HUES48 (cell line): Measurements from ENCODE around the gene ANO4.

Source experiments
- H3K27ac ChIP-seq: one replicate; pipeline ENCODE4 v1.7.0; 2013; ENCODE audit warnings: low read depth, low read length, inconsistent platforms
- H3K27me3 ChIP-seq: 2 replicates; pipeline ENCODE4 v1.6.1; 2013; ENCODE audit warnings: mild to moderate bottlenecking, low read length; ENCODE audit not compliant: control insufficient read depth, insufficient read depth
- H3K36me3 ChIP-seq: 2 replicates; pipeline ENCODE4 v1.6.1; 2013; ENCODE audit warnings: low read length; ENCODE audit not compliant: control insufficient read depth, insufficient read depth
- H3K4me1 ChIP-seq: 2 replicates; pipeline ENCODE4 v1.6.1; 2013; ENCODE audit warnings: mild to moderate bottlenecking, low read length; ENCODE audit not compliant: control insufficient read depth, insufficient read depth
- H3K4me3 ChIP-seq: 2 replicates; pipeline ENCODE4 v1.5.1; 2013; ENCODE audit warnings: mild to moderate bottlenecking, low read depth, low read length
- H3K9ac ChIP-seq: 2 replicates; pipeline ENCODE4 v1.6.1; 2013; ENCODE audit warnings: mild to moderate bottlenecking, low read depth, low read length, moderate library complexity
- H3K9me3 ChIP-seq: 2 replicates; pipeline ENCODE4 v1.6.1; 2013; ENCODE audit warnings: low read length; ENCODE audit not compliant: control insufficient read depth, insufficient read depth

ANO4 gene

DNA sequence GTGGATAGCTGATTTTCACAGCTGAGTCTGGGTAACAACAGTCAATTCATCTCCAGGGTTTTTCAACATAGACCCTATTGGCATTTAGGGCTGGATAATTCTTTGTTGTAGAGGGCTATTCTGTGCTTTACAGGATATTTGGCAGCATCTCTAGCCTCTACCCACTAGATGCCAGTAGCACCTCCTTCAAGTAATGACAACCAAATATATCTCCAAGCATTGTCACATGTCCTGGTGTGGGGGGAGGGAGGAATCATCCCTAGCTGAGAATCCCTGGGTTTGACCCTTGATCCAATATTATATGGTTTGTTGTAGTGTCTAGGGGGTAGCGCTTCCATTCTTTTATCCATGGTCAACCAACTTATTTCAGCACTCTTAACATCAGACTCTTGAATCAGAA, 157.2 kb downstream of the ANO4 start:
- Histone ChIP-seq H3K27ac (no peak overlapping the region), H3K27me3 (no peaks in the 10 kb centered on the region), H3K36me3 (no peaks in the 10 kb centered on the region), H3K4me1 (peaks cover 53% of the 10 kb centered on the region), H3K4me3 (no peak overlapping the region), H3K9ac (no peak overlapping the region), H3K9me3 (no peaks in the 10 kb centered on the region)

DNA sequence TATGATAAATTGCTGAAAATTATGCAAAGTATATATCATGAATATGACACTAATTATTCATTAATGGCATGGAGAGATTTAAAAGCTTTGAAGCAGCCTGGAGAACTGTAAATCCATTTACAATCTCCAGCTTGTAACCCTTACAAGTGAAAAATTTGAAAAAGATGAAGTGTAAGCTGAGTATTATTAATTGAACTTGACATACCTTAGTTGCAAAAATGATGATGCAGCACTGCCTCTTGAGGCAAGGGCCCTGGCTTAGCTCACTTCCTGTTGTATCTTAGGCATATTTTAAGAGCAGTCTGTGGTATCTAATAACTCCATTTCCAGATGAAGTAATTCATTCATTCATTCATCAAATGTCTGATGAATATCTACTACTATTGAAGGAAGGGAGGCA, 158.6 kb downstream of the ANO4 start:
- Histone ChIP-seq H3K36me3 (no peaks in the 10 kb centered on the region), H3K27me3 (no peaks in the 10 kb centered on the region), H3K9ac (no peak overlapping the region), H3K4me1 (peaks cover 53% of the 10 kb centered on the region), H3K4me3 (peak overlapping the region; percentile 37; the same call in 1 of the 2 replicates), H3K9me3 (no peaks in the 10 kb centered on the region), H3K27ac (peak overlapping the region; percentile 80)

DNA sequence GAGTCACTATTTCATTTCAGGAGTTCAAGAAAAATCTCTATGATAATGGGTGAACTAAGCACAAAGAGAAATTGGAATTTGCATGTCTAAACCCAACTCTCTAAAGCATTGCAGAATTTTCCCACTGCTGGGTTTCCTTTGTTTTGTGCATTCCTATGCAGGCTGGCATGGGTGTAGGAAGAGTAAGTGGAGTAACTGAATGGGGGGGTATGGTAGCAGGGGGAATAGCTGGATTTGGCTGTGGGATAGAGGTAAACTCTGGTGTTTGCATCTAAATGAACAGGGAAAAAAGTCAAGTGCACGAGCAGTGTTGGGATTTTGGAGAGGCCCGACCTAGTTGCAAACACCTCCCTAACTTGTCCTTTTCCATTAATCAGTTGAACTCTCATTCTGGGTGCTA, 159.1 kb downstream of the ANO4 start:
- H3K4me3 ChIP-seq, result 0 out of 2 replicates have a peak overlapping the region, but pooled peaks have one; percentile 37
- no peaks in the 10 kb centered on the region for H3K9me3 ChIP-seq

DNA sequence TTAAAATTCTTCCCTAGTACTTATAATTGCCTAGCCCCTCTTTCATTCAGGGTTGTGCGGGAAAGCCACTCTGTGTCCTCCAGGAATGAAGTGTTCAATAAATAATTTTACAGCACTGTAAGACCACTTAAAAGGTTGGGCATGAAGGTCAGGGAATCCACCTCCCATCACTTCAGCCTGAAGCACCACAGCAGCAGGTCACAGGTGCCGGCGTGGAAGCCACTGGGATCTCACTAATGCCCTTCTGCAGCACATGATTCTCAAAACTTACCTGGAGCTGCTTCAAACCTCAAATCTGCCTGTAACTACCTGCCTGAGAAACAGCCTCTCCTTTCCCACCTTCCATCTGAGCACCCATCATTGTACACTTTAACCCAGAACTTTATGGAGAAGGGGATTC, 159.5 kb downstream of the ANO4 start:
- Histone ChIP-seq H3K27ac (peak overlapping the region; percentile 80), H3K4me1 (peaks cover 53% of the 10 kb centered on the region), H3K4me3 (no peak overlapping the region), H3K9ac (0 out of 2 replicates have a peak overlapping the region, but pooled peaks have one; percentile 3), H3K9me3 (no peaks in the 10 kb centered on the region), H3K36me3 (no peaks in the 10 kb centered on the region), H3K27me3 (no peaks in the 10 kb centered on the region)

More for the DNA sequence above, 159.1 kb downstream of the ANO4 start:
- H3K36me3 ChIP-seq, result no peaks in the 10 kb centered on the region
- H3K9ac ChIP-seq, result no peak overlapping the region
- H3K27ac ChIP-seq, result peak overlapping the region; percentile 80
- H3K27me3 ChIP-seq, result no peaks in the 10 kb centered on the region
- H3K4me1 ChIP-seq, result peaks cover 53% of the 10 kb centered on the region

DNA sequence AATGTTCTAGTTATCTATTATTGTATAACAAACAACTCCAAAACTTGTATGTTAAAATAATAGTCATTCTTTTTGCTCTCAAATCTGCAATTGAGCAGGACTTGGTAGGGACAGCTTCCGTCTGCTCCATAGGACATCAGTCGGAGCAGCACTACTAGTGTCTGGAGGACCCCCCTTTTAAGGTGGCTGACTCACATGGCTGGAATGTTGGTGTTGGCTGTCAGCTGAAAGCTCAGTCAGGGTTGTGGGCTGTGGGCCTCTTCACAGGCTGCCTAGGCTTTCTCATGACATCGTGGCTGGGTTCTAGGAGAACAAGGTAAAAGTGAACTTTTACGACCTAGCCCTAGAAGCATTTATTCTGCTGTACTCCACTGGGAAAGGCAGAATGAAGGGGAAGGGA, 160.6 kb downstream of the ANO4 start:
- H3K36me3 ChIP-seq, result no peaks in the 10 kb centered on the region
- H3K27me3 ChIP-seq, result no peaks in the 10 kb centered on the region
- H3K4me1 ChIP-seq, result peaks cover 47% of the 10 kb centered on the region
- H3K9ac ChIP-seq, result no peak overlapping the region
- H3K9me3 ChIP-seq, result no peaks in the 10 kb centered on the region
- H3K27ac ChIP-seq, result peak overlapping the region; percentile 80
- H3K4me3 ChIP-seq, result no peak overlapping the region

DNA sequence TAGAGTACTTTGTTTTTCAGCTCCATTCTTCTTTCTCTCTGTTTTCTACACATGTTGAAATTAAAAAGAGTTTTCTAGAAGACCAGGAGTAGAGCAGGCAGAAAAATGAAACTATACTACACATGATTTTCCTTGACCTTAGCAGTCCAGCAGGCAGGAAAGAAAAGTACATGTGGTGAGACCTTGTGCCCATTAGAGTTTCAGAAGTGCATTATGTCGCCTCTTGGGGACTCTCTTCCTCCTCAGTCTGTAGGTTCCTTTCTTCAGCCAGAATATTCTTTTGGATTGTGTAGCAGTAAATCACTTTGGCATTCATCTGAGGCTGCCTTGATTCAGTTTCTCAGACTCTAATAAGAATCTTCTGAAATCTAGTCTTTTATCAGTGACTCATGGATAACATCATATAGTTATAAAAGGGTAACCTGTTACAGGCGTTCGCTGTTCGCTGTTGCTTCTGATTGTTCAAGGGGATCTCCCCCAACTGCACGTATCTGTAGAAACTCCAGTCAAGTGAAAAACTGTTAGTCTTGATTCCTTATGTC, 161.8 kb downstream of the ANO4 start:
- no peak overlapping the region for H3K4me3 ChIP-seq
- H3K36me3 ChIP-seq, result no peaks in the 10 kb centered on the region
- H3K27ac ChIP-seq, result no peak overlapping the region
- no peak overlapping the region for H3K9ac ChIP-seq
- H3K27me3 ChIP-seq, result no peaks in the 10 kb centered on the region
- peaks cover 47% of the 10 kb centered on the region for H3K4me1 ChIP-seq
- H3K9me3 ChIP-seq, result no peaks in the 10 kb centered on the region

DNA sequence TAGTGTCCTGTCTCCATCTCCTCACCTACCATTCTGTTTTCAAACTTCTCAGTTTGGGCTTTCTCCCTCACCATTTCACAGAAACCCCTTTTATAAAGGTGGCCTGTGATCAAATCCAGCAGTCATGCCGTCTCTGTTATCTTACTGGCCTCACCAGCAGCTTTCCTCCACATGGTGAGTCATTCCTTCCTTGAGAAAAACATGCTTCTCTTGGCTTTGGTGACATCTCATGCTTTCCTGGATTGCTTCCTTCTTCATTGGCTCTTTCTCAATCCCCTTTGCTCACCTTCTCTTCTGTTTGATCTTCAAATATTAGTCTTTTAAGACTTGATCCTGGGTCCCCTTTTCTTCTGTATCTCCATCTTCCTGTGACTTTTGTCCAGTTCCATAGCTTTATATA, 164.9 kb downstream of the ANO4 start:
- Histone ChIP-seq H3K27me3 (no peaks in the 10 kb centered on the region), H3K36me3 (no peaks in the 10 kb centered on the region), H3K27ac (no peak overlapping the region), H3K9ac (no peak overlapping the region), H3K9me3 (no peaks in the 10 kb centered on the region), H3K4me1 (peaks cover 32% of the 10 kb centered on the region), H3K4me3 (no peak overlapping the region)

DNA sequence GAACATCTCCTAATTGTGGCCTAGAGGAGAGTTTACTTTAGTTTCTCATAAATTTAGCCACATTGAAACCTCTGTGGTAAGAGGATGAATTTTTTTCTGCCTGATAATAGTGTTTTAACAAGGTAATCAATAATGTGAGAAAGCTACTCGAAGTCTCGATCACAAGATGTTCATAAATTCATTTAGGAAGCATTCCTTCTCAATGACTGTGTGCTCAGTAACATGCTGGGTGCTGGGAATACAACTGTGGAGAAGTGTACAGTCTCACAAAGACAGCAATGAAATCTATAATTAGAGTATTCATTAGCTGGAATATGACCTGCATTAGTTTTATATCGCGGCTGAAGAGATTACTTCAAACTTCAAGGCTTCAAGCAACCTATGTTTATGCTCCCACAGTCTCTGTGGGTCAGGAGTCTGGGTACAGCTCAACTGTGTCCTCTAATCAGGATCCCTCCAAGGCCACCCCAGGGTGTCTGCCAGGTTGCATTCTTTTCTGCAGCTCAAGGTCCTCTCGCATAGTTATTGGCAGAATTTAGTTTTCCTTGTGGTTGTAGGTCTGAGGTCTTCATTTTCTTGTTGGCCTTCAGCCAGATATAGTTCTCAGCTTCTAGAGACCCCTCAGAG, 167.6 kb downstream of the ANO4 start:
- no peaks in the 10 kb centered on the region for H3K9me3 ChIP-seq

DNA sequence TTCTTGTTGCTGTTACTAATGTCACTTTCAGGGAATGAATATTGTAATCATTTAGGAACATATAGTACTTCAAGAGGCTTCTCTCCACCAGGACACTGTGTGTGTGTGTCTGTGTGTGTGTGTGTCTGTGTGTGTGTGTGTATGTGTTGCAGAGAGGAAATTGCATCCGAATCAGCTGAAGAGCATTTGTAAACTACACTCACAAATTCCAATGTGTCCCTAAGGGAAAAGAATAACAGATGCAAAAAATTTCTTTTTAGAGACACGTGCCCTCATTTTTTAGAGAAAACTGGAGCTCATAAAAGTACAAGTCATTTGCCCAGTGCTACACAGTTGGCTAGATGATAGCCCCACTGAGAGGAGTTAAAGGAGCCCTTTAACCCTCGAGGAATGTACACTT, 168.8 kb downstream of the ANO4 start:
- Histone ChIP-seq H3K27me3 (no peaks in the 10 kb centered on the region), H3K4me1 (peaks cover 12% of the 10 kb centered on the region), H3K4me3 (no peak overlapping the region), H3K9ac (no peak overlapping the region), H3K9me3 (no peaks in the 10 kb centered on the region), H3K27ac (no peak overlapping the region), H3K36me3 (no peaks in the 10 kb centered on the region)

More for the DNA sequence above, 167.6 kb downstream of the ANO4 start:
- H3K27ac ChIP-seq, result no peak overlapping the region
- H3K36me3 ChIP-seq, result no peaks in the 10 kb centered on the region
- no peak overlapping the region for H3K4me3 ChIP-seq
- no peak overlapping the region for H3K9ac ChIP-seq
- peaks cover 12% of the 10 kb centered on the region for H3K4me1 ChIP-seq
- no peaks in the 10 kb centered on the region for H3K27me3 ChIP-seq

DNA sequence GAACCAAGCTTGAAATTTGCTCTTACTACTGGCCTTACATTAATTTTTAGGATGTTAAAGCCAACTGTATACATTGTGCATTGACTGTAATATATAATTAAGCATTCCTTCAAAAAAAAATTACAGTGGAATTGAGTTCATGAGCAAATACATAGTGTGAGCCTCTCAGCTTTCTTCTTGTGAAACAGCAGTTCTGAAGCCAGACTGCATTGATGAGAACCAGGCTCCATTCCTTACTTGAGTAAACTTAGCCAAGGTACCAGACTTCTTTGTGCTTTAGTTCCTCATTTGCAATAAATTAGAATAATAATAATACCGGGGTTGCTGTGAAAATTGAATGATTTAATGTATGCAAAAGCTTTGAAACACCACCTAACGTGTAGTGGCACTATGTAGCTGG, 169.5 kb downstream of the ANO4 start:
- Histone ChIP-seq H3K4me1 (peaks cover 12% of the 10 kb centered on the region), H3K4me3 (no peak overlapping the region), H3K9ac (no peak overlapping the region), H3K27ac (no peak overlapping the region), H3K27me3 (no peaks in the 10 kb centered on the region), H3K9me3 (no peaks in the 10 kb centered on the region), H3K36me3 (no peaks in the 10 kb centered on the region)

DNA sequence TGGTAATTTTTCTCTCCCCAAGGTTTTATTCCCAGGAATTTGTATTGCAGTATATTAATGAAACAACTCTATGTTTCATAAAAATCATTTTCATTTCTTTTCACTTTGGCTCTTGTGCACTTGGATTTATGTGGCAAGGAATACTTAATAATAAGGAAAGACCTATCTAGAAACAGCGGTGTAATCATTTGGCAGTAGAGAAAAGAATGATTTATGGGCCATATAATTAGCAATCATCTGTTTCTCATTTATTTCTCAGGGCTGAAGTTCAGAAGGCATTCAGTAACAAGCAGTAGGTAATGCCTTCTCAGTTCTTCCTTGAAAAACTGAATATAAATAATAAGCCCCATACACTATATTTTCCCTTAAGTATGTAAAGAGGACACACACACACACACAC, 172.6 kb downstream of the ANO4 start:
- H3K9ac ChIP-seq, result no peak overlapping the region
- H3K4me3 ChIP-seq, result no peak overlapping the region
- no peak overlapping the region for H3K27ac ChIP-seq
- no peaks in the 10 kb centered on the region for H3K9me3 ChIP-seq
- peaks cover 27% of the 10 kb centered on the region for H3K4me1 ChIP-seq
- no peaks in the 10 kb centered on the region for H3K27me3 ChIP-seq
- no peaks in the 10 kb centered on the region for H3K36me3 ChIP-seq
